OCI-LY1 (cell line): ENCODE results near the gene METAP1D.

ENCODE experiments used
- H2AFZ ChIP-seq: fragments of 200-600 bp; sonication (generic), shearing (Covaris generic); 2 replicates; pipeline ENCODE4 v1.6.0; 2014; ENCODE audit warnings: antibody characterized with exemption, mild to moderate bottlenecking, low read length
- H3F3A ChIP-seq: fragments of 200-600 bp; sonication (generic), shearing (Covaris generic); 2 replicates; pipeline ENCODE4 v1.6.0; 2014; ENCODE audit warnings: mild to moderate bottlenecking, antibody characterized with exemption, low read length, moderate library complexity; ENCODE audit not compliant: insufficient read depth
- H3K27ac ChIP-seq: fragments of 200-600 bp; sonication (generic); 2 replicates; pipeline ENCODE4 v1.5.1; 2014; ENCODE audit warnings: low read length, mixed run types, mild to moderate bottlenecking, low read depth; ENCODE audit not compliant: poor library complexity, severe bottlenecking
- H3K27me3 ChIP-seq: fragments of 200-600 bp; sonication (generic); 2 replicates; pipeline ENCODE4 v1.6.0; 2014; ENCODE audit warnings: antibody characterized with exemption, mild to moderate bottlenecking, low read length, moderate library complexity; ENCODE audit not compliant: insufficient read depth
- H3K36me3 ChIP-seq: fragments of 200-600 bp; sonication (generic); 2 replicates; pipeline ENCODE4 v1.6.1; 2014; ENCODE audit warnings: mild to moderate bottlenecking, antibody characterized with exemption, low read length, moderate library complexity, mixed read lengths; ENCODE audit not compliant: insufficient read depth
- H3K4me1 ChIP-seq: fragments of 200-600 bp; sonication (generic); 2 replicates; pipeline ENCODE4 v1.5.1; 2014; ENCODE audit warnings: mild to moderate bottlenecking, low read length, moderate library complexity; ENCODE audit not compliant: insufficient read depth, severe bottlenecking
- H3K4me2 ChIP-seq: fragments of 200-600 bp; sonication (generic), shearing (Covaris generic); 2 replicates; pipeline ENCODE4 v1.6.1; 2014; ENCODE audit warnings: low read length
- H3K4me3 ChIP-seq: fragments of 200-600 bp; sonication (generic); 2 replicates; pipeline ENCODE4 v1.5.1; 2014; ENCODE audit warnings: low read length, low read depth, mild to moderate bottlenecking, mixed read lengths; ENCODE audit not compliant: poor library complexity, severe bottlenecking
- H3K79me2 ChIP-seq: fragments of 200-600 bp; shearing (Covaris generic); 2 replicates; pipeline ENCODE4 v1.6.1; 2016; ENCODE audit warnings: mixed run types, low read length, mixed read lengths; ENCODE audit not compliant: insufficient read depth
- H3K9ac ChIP-seq: fragments of 200-600 bp; sonication (generic), shearing (Covaris generic); 2 replicates; pipeline ENCODE4 v1.6.1; 2014; ENCODE audit warnings: mild to moderate bottlenecking, low read length, mixed read lengths
- H3K9me2 ChIP-seq: fragments of 200-600 bp; sonication (generic), shearing (Covaris generic); 2 replicates; pipeline ENCODE4 v1.6.1; 2014; ENCODE audit warnings: low read depth, mild to moderate bottlenecking, low read length, mixed read lengths
- H3K9me3 ChIP-seq: fragments of 200-600 bp; shearing (Covaris generic); 2 replicates; pipeline ENCODE4 v1.6.1; 2014; ENCODE audit warnings: low read length, mixed read lengths
- H4K20me1 ChIP-seq: fragments of 200-600 bp; sonication (generic), shearing (Covaris generic); 2 replicates; pipeline ENCODE4 v1.6.0; 2016; ENCODE audit warnings: mild to moderate bottlenecking, low read length; ENCODE audit not compliant: insufficient read depth
- CTCF ChIP-seq: fragments of 200-600 bp; sonication (generic), shearing (Covaris generic); IDR thresholded peaks from 2 replicates; pipeline ENCODE4 v1.5.1; 2017; ENCODE audit warnings: mild to moderate bottlenecking, antibody characterized with exemption, low read length, moderate library complexity, mixed read lengths
- EZH2 ChIP-seq: fragments of 200-600 bp; sonication (generic), shearing (Covaris generic); IDR thresholded peaks from 2 replicates; pipeline ENCODE4 v1.8.0; 2017; ENCODE audit warnings: borderline replicate concordance, mixed run types, mild to moderate bottlenecking, antibody characterized with exemption, low read length, moderate library complexity, mixed read lengths

Gene METAP1D

GRCh38 chr2:171999604-172000469 lies at the start of gene METAP1D:
METAP1D (plus strand) TSS chr2:171999953; CDS start chr2:171999970, 17 bp downstream.
- peak within 1 kb of the TSS; percentile 79 for H3K4me2 ChIP-seq
- H3K9ac ChIP-seq = peak within 1 kb of the TSS; percentile 69
- H3K9me3 ChIP-seq = no peaks in the 10 kb centered on the region
- peaks cover 22% of the 10 kb centered on the region for H3K4me1 ChIP-seq
- H3K4me3 ChIP-seq = peak within 1 kb of the TSS; percentile 66
- H4K20me1 ChIP-seq = no peaks in the 10 kb centered on the region
- H3K79me2 ChIP-seq = no peaks in the 10 kb centered on the region
- peak within 1 kb of the TSS; percentile 88 for H2AFZ ChIP-seq
- H3K9me2 ChIP-seq = no peaks in the 10 kb centered on the region
- TF ChIP-seq EZH2 = no peak
- peak; percentile 6; the same call in 1 of the 2 replicates for TF ChIP-seq CTCF
- H3K27ac ChIP-seq = peak within 1 kb of the TSS; percentile 41
- no peaks in the 10 kb centered on the region for H3K36me3 ChIP-seq
- no peaks in the 10 kb centered on the region for H3K27me3 ChIP-seq
- H3F3A ChIP-seq = no peaks in the 10 kb centered on the region

- no peak for TF ChIP-seq CTCF
- no peak for TF ChIP-seq EZH2
- no peak overlapping the region for H3K9ac ChIP-seq
- no peaks in the 10 kb centered on the region for H3K27me3 ChIP-seq
- no peak overlapping the region for H3K4me2 ChIP-seq
- no peaks in the 10 kb centered on the region for H3K4me1 ChIP-seq
- no peaks in the 10 kb centered on the region for H3K79me2 ChIP-seq
- H4K20me1 ChIP-seq = no peaks in the 10 kb centered on the region
- H3K4me3 ChIP-seq = no peak overlapping the region
- no peaks in the 10 kb centered on the region for H3K9me2 ChIP-seq
- no peaks in the 10 kb centered on the region for H3F3A ChIP-seq
- no peaks in the 10 kb centered on the region for H3K9me3 ChIP-seq
- H3K27ac ChIP-seq = no peak overlapping the region
- no peak overlapping the region for H2AFZ ChIP-seq
- peaks cover 18% of the 10 kb centered on the region; the same call in 1 of the 2 replicates for H3K36me3 ChIP-seq
Observed at GRCh38 chr2:171952276-171952675, 47.5 kb upstream of the METAP1D start.

GRCh38 chr2:171952748-171953147 lies 47.0 kb upstream of the METAP1D start:
- H3K9ac ChIP-seq = no peak overlapping the region
- no peaks in the 10 kb centered on the region for H3K27me3 ChIP-seq
- no peaks in the 10 kb centered on the region for H4K20me1 ChIP-seq
- H3K36me3 ChIP-seq = peaks cover 17% of the 10 kb centered on the region; the same call in 1 of the 2 replicates
- no peaks in the 10 kb centered on the region for H3K4me1 ChIP-seq
- no peaks in the 10 kb centered on the region for H3F3A ChIP-seq
- H3K9me3 ChIP-seq = no peaks in the 10 kb centered on the region
- H2AFZ ChIP-seq = no peak overlapping the region
- H3K79me2 ChIP-seq = no peaks in the 10 kb centered on the region
- no peak overlapping the region for H3K4me2 ChIP-seq
- H3K27ac ChIP-seq = no peak overlapping the region
- TF ChIP-seq CTCF = no peak
- TF ChIP-seq EZH2 = no peak
- H3K4me3 ChIP-seq = no peak overlapping the region
- H3K9me2 ChIP-seq = no peaks in the 10 kb centered on the region
